T-helper 22 cell (primary cell): Measurements from ENCODE around the gene RCC2.
A peak's percentile ranks its signal among the peaks of the same experiment; 100 is the strongest.
"Not testable (repeated sequence)": the region's sequence is repeated elsewhere in the genome, so short reads cannot be mapped to it uniquely, and the experiment has no call there.

Experiments used
- DNase-seq: peaks from one replicate; pipeline ENCODE4 v3.0.0-alpha.2; 2020; ENCODE audit warnings: low read depth

Gene RCC2

DNA sequence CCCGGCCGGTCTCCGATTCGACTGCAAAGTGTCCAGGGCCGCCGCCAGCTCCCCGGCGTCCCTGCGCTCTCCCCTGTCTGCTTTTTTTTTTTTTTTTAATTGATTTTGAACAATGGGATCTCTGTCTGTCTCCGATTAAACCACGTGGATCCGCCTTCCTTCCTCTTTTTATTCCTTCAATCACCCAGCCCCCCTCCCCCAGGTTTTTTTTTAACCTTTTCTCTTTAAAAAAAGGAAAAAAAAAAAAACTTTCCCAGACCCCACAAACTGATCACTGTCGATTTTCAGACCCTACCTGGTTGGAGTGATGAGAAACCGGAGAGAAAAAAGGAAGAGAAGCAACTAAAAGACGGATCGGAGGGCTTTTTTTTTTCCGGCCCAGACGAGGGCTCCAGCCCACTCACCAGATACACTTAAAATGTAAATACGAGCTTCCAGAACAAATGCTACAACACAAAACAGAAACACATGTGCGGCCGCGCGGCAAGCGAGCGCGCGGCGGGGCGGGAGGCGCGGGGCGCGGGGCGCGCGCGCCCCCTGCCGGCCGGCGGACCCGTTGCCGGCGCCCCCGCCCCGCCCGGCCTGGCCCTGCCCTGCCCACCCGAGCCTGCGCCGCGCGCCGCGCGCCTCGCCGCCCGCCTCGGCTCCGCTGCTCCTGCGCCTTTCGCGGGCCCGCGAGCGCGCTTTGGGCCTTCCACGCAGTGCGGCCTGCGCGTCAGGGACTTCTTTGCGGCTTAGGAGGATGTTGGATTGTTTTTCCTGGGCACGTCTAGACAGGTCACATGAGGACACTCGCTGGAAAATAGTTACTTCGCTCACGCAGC is at the start of gene RCC2:
TSS of gene RCC2 (minus strand) at position 428 of the 824 bp plus-strand sequence. CDS start 1,163 bp downstream, outside the sequence.
- peak; percentile 60 for DNase-seq

DNA sequence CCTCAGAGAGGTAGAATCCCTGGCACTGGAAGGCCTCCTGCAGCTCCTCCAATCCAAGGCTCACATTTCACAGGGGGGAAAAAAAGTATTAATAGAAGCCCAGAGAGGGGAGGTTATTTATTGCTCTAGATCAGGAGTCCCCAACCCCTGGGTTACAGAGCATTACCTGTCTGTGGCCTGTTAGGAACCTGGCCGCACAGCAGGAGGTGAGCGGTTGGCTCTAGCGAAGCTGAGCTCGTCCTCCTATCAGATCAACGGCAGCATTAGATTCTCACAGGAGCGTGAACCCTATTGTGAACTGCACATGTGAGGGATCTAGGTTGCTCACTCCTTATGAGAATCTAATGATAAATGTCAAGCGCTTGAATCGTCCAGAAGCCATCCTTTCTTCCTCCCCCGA is 46.8 kb upstream of the RCC2 start:
- DNase-seq: no peak

DNA sequence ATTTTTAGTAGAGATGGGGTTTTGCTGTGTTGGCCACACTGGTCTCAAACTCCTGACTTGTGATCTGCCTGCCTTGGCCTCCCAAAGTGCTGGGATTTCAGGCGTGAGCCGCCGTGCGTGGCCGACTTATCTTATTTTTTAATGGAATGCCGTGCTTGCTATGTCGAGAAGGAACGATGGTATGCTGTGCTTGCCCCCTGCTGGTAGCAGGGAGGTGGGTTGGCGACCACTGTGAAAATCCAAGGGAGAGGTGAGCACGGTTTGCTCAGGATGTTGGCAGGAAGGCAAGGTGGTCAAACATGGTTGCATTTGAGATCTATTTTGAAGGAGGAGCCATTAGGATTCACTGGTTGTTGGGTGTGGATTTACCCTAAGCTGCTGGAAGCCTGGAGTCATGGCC is 45.8 kb upstream of the RCC2 start:
- DNase-seq: no peak

DNA sequence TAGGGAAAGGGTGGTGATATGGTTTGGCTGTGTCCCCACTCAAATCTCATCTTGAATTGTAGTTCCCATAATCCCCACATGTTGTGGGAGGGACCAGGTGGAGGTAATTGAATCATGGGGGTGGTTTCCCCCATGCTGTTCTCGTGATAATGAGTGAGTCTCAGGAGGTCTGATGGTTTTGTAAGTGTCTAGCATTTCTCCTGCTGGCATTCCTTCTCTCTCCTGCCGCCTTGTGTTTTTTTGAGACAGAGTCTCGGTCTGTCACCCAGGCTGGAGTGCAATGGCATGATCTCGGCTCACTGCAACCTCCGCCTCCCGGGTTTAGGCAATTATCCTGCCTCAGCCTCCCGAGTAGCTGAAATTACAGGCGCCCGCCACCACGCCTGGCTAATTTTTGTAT is 42.5 kb upstream of the RCC2 start:
- DNase-seq: not testable (repeated sequence)

DNA sequence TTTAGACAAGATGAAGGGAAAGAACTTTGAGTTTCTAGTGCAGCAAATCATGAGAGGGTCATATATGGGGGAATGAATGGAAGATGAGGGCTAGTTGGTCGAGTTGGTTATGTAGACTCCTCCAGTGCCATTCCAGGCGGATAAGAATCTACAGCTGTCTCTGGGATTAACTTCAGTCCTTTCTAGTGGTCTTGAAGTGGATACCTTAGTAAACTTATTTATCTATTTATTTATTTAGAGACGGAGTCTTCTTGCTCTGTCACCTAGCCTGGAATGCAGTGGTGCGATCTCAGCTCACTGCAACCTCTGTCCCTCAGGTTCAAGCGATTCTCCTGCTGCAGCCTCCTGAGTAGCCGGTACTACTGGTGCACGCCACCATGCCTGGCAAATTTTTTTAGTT is 41.4 kb upstream of the RCC2 start:
- DNase-seq: no peak

DNA sequence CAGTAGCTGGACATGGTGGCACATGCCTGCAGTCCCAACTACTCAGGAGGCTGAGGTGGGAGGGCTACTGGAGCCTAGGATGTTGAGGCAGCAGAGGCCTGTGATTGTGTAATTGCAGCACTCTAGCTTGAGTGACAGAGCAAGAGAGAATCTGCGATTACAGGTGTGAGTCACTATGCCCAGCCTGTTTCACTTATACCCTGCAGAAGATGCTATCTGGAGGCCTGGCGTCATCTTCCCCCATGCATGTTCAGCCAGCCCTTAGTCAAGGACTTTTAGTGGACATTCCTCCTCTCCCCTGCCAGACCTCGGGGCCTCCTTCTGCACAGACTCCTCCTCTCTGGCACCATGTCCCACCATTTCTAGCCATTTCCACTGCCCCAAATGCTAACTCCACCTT is 36.3 kb upstream of the RCC2 start:
- DNase-seq: no peak

DNA sequence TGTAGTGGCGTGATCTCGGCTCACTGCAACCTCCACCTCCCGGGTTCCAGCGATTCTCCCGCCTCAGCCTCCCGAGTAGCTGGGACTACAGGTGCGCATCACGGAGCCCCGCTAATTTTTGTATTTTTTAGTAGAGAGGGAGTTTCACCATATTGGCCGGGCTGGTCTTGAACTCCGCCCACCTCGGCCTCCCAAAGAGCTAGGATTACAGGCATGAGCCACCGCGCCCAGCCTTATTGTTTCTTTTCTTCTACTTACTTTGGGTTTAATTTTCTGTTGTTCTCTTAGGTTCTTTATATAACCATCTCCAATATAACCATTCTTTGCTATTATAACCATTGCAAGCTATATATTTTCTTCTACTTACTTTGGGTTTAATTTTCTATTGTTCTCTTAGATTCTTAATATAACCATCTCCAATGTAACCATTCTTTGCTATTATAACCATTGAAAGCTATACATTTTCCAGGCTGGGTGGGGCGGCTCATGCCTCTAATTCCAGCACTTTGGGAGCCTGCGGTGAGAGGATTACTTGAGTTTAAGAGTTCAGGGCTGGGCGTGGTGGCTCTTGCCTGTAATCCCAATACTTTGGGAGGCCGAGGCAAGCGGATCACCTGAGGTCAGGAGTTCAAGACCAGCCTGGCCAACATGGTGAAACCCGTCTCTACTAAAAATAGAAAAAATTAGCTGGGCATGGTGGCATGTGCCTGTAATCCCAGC is 35.5 kb upstream of the RCC2 start:
- DNase-seq: not testable (repeated sequence)

DNA sequence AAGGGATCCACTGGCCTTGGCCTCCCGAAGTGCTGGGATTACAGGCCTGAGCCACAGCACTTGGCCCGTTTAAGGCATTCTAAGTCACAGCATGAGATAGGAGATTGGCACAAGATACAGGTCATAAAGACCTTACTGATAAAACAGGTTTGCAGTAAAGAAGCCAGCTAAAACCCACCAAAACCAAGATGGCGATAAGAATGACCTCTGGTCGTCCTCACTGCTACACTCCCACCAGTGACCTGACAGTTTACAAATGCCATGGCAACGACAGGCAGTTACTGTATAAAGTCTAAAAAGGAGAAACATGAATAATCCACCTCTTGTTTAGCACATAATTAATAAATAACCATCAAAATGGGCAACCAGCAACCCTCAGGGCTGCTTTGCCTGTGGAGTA is 33.3 kb upstream of the RCC2 start:
- no peak for DNase-seq

DNA sequence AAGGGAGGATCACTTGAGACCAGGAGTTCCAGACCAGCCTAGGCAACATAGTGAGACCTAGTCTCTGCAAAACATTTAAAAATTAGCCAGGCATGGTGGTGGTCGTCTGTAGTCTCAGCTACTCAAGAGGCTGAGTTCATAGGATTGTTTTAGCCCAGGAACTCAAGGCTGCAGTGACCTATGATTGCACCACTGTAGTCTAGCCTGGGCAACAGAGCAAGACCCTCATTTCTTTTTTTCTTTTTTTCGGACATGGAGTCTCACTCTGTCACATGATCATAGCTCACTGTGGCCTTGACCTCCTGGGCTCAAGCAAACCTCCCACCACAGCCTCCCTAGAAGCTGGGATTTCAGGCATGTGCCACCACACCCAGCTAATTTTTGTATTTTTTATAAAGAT is 31.9 kb upstream of the RCC2 start:
- DNase-seq: no peak

DNA sequence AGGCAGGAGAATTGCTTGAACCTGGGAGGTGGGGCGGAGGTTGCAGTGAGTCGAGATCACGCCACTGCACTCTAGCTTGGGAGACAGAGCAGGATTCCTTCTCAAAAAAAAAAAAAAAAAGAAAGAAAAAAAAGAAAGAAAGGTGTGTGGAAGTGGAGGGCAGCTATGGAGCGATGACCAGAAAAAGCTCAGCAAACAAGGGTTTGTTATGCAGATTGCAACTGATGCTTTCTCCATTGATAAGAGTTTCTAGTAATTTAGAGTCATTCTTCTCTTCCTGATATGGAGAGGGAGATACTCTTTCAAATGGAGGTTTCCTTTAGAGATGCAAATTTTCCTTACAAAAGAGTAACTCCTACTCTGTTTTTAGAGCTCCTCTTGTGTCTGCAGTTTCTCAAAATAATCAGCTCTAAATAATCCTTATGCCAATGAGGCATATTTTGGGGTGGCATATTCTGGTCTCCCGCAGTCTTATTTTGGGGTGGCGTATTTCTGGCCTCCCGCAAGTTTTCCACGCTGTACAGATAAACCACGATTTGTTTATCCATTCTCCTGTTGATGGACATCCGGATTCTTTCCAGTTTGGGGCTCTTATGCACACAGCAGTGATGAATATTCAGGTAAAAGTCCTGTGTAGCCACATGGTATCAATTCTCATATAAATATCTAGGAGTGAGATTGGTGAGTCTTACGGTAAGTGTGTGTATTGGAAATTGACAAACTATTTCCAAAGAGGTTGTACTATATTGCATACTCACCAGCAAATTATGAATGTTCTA is 30.7 kb upstream of the RCC2 start:
- DNase-seq: no peak

DNA sequence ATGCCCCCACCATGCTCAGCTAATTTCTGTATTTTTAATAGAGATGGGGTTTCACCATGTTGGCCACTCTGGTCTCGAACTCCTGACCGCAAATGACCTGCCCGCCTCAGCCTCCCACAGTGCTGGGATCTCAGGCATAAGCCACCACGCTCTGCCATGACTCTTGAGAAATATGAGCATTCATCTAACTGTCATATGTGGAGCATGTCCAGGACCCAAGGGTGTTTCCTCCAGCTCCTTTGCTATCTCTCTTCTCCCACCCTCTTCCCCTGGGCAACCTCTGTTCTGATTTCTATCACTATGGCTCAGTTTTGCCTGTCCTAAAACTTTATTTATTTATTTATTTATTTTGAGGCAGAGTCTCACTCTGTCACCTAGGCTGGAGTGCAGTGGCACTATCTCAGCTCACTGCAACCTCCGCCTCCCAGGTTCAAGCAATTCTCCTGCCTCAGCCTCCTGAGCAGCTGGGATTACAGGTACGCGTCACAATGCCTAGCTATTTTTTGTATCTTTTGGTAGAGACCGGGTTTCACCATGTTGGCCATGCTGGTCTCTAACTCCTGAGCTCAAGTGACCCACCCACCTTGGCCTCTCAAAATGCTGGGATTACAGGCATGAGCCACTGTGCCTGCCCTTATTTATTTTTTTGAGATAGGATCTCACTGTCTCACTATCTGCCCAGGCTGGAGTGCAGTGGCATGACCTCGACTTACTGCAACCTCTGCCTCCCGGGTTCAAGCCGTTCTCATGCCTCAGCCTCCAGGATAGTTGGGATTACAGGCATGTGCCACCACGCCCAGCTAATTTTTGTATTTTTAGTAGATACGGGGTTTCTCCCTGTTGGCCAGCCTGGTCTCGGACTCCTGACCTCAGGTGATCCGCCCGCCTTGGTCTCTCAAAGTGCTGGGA is 29.1 kb upstream of the RCC2 start:
- not testable (repeated sequence) for DNase-seq

DNA sequence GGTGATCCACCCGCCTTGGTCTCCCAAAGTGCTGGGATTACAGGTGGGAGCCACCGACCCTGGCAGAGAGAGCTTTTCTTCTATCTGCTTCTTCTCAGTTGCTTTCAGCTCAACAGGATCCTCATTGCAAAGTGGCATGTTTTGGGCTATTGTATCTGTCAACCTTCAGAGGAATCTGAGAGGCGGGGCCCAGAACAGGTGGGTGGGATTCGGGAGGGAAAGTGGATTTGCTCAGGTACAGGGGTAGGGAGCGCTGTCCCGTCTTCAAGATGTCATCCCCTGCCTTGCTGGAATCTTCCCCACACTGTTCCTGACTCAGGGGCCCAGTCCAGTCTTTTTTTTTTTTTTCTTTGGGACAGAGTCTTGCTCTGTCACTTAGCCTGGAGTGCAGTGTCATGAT is 26.9 kb upstream of the RCC2 start:
- DNase-seq: no peak

DNA sequence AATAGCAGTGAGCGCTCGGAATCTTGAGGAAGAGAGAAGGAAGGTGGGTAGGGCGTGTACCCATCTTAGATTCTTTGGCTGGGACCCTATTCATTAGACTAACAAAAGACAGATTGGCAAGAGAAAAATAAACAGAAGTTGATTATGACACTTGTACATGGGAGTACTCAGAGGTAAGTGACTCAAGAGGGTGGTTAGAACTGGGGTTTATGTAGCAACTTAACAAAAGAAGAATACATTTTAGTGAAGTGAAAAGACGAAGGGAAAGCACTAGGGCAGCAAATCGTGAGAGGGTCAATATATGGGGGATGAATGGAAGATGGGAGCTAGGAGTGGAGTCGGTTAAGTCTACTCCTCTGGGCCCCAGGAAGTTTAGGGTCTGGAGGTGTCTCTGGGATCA is 25.8 kb upstream of the RCC2 start:
- no peak for DNase-seq

DNA sequence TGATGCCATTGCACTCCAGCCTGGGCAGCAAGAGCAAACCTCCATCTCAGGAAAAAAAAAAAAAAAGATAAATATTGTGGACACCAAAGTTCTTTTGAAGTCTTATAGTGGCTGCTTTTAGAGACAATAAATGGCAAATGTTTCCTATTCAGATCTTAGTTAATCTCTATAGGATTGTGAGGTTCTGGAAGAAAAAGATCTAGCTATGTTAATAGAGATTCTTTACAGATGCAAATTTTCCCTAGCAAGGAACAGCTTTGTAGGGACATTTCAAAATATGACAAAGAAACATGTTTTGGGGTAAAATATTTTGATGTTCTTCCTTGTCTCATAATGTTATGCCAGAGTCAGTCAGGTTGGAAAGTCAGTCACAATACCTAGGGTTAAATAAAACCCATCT is 24.5 kb upstream of the RCC2 start:
- DNase-seq: no peak

DNA sequence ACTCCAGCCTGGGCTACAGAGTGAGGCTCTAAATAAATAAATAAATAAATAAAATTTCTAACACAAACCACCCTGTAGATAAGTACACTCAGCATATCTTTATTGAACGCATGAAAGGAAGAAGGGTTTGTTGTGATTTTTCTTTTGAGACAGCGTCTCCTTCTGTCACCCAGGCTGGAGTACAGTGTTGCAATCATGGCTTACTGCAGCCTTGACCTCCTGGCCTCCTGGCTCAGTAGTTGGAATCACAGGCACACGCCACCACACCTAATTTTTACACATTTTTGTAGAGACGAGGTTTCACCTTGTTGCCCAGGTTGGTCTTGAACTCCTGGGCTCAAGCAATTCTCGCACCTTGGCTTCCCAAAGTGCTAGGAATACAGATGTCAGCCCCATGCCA is 23.2 kb upstream of the RCC2 start:
- no peak for DNase-seq

DNA sequence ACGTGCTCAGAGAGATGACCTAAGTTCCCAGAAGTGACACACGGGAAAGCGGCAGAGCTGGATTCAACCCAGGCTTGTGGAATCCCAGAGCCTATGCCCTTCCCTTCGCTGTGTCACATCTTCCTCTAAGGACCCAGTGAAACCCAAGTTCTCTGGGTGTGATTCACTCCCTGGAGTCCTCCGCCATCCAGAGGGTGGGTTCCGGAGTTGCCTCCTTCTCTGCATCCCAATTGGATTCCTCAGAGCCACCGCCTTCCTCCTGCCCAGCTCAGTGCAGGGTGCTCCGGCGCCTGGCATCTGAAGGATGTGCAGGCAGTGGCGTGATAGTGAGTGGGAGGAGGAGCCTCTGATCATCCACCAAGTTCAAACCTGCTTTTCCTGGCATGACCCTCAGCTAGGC is 20.7 kb upstream of the RCC2 start:
- no peak for DNase-seq

DNA sequence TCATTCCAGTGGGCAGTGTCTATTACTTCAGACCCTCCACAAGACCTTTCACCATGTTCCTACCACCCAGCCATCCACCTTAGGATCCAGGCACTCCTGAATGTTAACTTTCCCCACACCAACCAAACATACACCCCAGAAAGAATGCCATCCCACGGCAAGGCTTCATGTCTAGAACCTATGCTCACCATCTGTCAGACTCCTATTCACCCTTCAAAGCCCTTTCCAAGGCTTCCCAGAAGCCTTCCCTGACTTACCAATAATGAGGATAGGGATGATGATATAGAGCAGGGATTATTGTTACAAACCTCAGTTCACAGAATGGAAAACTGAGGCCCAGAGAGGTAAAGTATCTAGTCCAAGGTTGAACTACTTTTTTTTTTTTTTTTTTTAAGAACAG is 19.3 kb upstream of the RCC2 start:
- DNase-seq: no peak

DNA sequence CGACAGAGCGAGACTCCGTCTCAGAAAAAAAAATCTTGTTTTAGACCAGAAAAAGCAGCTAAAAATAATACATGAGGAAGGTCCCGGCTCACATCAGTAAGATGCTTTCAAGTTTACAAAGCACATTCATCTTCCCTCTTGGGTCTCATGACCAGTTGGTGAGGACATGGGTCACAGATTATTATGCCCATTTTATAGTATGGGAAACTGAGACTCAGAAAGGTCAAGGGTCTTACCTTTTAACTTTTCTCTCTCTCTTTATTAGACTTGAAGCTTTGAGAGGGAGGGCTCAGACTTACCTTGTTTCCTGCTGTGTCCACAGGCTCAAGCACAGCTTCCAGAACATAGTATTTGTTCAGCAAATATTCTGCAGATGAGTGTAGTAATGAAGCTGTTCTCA is 13.2 kb upstream of the RCC2 start:
- DNase-seq: no peak

DNA sequence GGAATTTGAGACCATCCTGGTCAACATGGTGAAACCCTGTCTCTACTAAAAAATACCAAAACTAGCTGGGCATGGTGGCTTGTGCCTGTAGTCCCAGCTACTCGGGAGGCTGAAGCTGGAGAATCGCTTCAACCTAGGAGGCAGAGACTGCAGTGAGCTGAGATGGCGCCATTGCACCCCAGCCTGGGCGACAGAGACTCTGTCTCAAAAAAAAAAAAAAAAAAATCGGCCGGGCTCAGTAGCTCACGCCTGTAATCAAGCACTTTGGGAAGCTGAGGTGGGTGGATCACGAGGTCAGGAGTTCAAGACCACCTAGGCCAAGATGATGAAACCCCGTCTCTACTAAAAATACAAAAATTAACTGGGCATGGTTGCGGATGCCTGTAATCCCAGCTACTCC is 12.7 kb upstream of the RCC2 start:
- DNase-seq: not testable (repeated sequence)

DNA sequence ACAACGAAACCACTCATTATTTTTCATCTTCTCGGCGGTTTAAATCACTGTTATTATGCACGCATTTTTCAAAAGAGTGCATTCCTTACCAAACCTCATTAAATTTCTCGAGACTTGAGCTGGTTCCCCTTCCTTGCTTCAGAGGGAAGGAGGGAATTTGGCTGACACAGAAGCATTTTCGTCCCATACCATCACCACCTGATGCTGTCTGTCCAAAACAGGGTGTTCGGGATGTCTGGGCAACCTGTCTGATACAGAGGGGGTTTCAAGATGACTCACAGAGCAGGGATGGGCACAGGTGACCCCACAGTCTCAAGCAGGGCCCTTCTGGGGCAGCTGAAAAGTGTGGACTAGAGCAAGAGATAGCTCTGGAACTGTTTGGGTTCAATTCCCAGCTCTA is 12.3 kb upstream of the RCC2 start:
- DNase-seq: no peak

DNA sequence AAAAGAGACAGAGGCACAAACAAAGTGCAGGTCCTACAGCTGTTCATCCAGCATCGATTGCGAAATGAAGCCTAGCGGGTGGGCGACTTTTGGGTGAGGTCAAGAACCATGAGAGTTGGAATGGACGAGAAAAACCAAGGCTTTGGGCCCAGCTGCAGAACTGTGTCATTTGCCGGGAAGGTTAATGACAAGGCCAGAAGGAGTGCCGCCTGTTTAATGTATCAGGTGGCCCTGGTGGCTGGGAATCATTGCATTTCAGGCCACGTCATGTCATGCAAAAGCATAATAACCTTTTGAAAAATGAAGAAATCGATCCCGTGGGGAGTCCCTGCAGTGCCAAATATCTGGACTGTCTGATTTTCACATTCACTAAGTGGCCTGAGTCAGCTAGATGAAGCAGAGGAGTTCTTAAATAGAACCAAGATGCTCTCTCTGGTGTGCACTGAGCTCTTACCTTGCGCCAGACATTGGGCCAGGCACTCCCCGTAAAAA is 8.1 kb upstream of the RCC2 start:
- no peak for DNase-seq

DNA sequence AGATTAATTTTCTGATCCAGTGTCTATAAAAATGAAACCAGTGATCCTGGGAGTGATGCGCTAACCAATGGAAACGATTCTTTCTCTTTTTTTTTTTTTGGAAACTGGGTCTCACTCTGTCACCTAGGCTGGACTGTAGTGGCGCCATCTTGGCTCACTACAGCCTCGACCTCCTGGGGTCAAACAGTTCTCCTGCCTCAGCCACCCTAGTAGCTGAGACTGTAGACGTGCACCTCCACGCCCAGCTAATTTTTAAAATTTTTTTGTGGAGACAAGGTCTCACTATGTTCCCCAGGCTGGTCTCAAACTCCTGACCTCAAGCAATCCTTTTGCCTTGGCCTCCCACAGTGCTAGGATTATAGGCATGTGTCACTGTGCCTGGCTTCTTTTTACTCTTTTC is 3.4 kb upstream of the RCC2 start:
- DNase-seq: no peak
